Astrocyte of the cerebellum (primary cell): ENCODE measurements around the gene SVEP1.

Experiments
- DNase-seq: peaks from one replicate; pipeline ENCODE4 v3.0.0-alpha.2; 2011; ENCODE audit warnings: low read depth
- H3K4me3 ChIP-seq: 2 replicates; pipeline ENCODE4 v1.5.1; 2011; ENCODE audit warnings: mild to moderate bottlenecking, low read depth, low read length, moderate library complexity
- CTCF ChIP-seq: IDR thresholded peaks from 2 replicates; pipeline ENCODE4 v1.5.1; 2012; ENCODE audit warnings: low read length, low read depth, moderate library complexity, mild to moderate bottlenecking; ENCODE audit errors: missing control alignments
- in situ Hi-C: cut with HindIII; loops from 2 replicates; pipeline ENCODE4 v1.10.0; 2017; ENCODE audit warnings: low sequenced_read_pairs

The SVEP1 gene

GRCh38 chr9:110601098-110601497 is 21.6 kb upstream of the SVEP1 start:
- in situ Hi-C loops: no loop called here
- no peak for DNase-seq
- H3K4me3 ChIP-seq: no peak overlapping the region
- no peak for TF ChIP-seq CTCF

- H3K4me3 ChIP-seq: no peak overlapping the region
- in situ Hi-C loops: no loop called here
- TF ChIP-seq CTCF: no peak
- DNase-seq: no peak
These were observed 19.9 kb upstream of the SVEP1 start for GRCh38 chr9:110599468-110599867.

GRCh38 chr9:110592044-110592830 is 12.7 kb upstream of the SVEP1 start:
- no peak overlapping the region for H3K4me3 ChIP-seq
- no peak for TF ChIP-seq CTCF
- in situ Hi-C loops: no loop called here
- no peak for DNase-seq

- no peak for DNase-seq
- in situ Hi-C loops: no loop called here
- no peak for TF ChIP-seq CTCF
- no peak overlapping the region for H3K4me3 ChIP-seq
These were observed 12.0 kb upstream of the SVEP1 start for GRCh38 chr9:110591526-110591925.

- H3K4me3 ChIP-seq: no peak overlapping the region
- in situ Hi-C loops: no loop called here
- DNase-seq: no peak
- TF ChIP-seq CTCF: no peak
These were observed 11.3 kb upstream of the SVEP1 start for GRCh38 chr9:110590816-110591215.

GRCh38 chr9:110588296-110588695 is 8.8 kb upstream of the SVEP1 start:
- in situ Hi-C loops: no loop called here
- no peak for DNase-seq
- no peak overlapping the region for H3K4me3 ChIP-seq
- no peak for TF ChIP-seq CTCF

- TF ChIP-seq CTCF: no peak
- in situ Hi-C loops: no loop called here
These were observed 3.7 kb upstream of the SVEP1 start for GRCh38 chr9:110583237-110583636.

More at GRCh38 chr9:110583237-110583636, 3.7 kb upstream of the SVEP1 start:
- H3K4me3 ChIP-seq: no peak overlapping the region
- DNase-seq: no peak
